LNCaP clone FGC (cell line): ENCODE results near the gene PPP2R5C.
"Not testable (repeated sequence)": the region's sequence is repeated elsewhere in the genome, so short reads cannot be mapped to it uniquely, and the experiment has no call there.

Experiments
- DNase-seq: peaks from one replicate; pipeline ENCODE4 v3.0.0-alpha.2; 2011; ENCODE audit warnings: low read depth
- H3K4me3 ChIP-seq: 2 replicates; pipeline ENCODE4 v1.5.1; 2011; ENCODE audit warnings: mild to moderate bottlenecking, low read depth, low read length, control low read depth
- CTCF ChIP-seq: IDR thresholded peaks from 2 replicates; pipeline ENCODE4 v1.5.1; 2012; ENCODE audit warnings: mild to moderate bottlenecking; ENCODE audit not compliant: control insufficient read depth, insufficient read depth; ENCODE audit errors: extremely low read depth

Gene PPP2R5C

GRCh38 chr14:101721951-101722661 lies 39.4 kb upstream of the PPP2R5C start:
- peak; percentile 79 for DNase-seq
- no peak for TF ChIP-seq CTCF
- 0 out of 2 replicates have a peak overlapping the region, but pooled peaks have one; percentile 11 for H3K4me3 ChIP-seq

GRCh38 chr14:101723061-101723595 lies 38.4 kb upstream of the PPP2R5C start:
- TF ChIP-seq CTCF = no peak
- DNase-seq = no peak
- no peak overlapping the region for H3K4me3 ChIP-seq

- not testable (repeated sequence) for DNase-seq, H3K4me3 ChIP-seq
Measured at GRCh38 chr14:101725652-101726051, 35.9 kb upstream of the PPP2R5C start.

GRCh38 chr14:101726295-101726953 lies 35.1 kb upstream of the PPP2R5C start:
- DNase-seq = no peak
- no peak overlapping the region for H3K4me3 ChIP-seq
- TF ChIP-seq CTCF = no peak

GRCh38 chr14:101726954-101727302 lies 34.6 kb upstream of the PPP2R5C start:
- no peak overlapping the region for H3K4me3 ChIP-seq
- TF ChIP-seq CTCF = no peak
- no peak for DNase-seq

GRCh38 chr14:101727611-101728366 lies 33.7 kb upstream of the PPP2R5C start:
- TF ChIP-seq CTCF = no peak
- DNase-seq = no peak
- H3K4me3 ChIP-seq = no peak overlapping the region

- TF ChIP-seq CTCF = no peak
- DNase-seq = no peak
- no peak overlapping the region for H3K4me3 ChIP-seq
Measured at GRCh38 chr14:101728367-101728742, 33.2 kb upstream of the PPP2R5C start.
